ENCODE data around the gene PDLIM1. TPM values are rescaled to one million over a fixed set of nuclear protein-coding genes. Genes with fewer than 3 reads are reported as not detected.

PDLIM1 gene
- total RNA-seq, 1 donor from 2014 or later, result 358 TPM

GRCh38 chr10:95193944-95194343 lies 96.9 kb downstream of the PDLIM1 start, which contains the start of gene ACSM6:
ACSM6 (plus strand) TSS chr10:95194238; CDS start chr10:95194486, 248 bp downstream.
- intact Hi-C loops (cut with micrococcal nuclease), result no loop called here
- H3K27me3 ChIP-seq (ENCODE audit: low read depth), result no peaks in the 10 kb centered on the region

GRCh38 chr10:95188593-95188992 lies 102.2 kb downstream of the PDLIM1 start:
- no peak overlapping the region for H3K27ac ChIP-seq (replicated peaks)
- H3K27me3 ChIP-seq (ENCODE audit: low read depth), result no peaks in the 10 kb centered on the region
- no peak overlapping the region for H3K4me3 ChIP-seq
- TF ChIP-seq CTCF (IDR thresholded peaks at IDR 0.05; ENCODE audit: borderline replicate concordance), result no peak
- H3K4me1 ChIP-seq, result peaks cover 5% of the 10 kb centered on the region
- intact Hi-C loops (cut with micrococcal nuclease), result loop anchor here (10.0 kb wide), 1 partner anchor 176 kb away; no protein-coding TSS in a partner anchor
- DNase-seq, result no peak
- no peaks in the 10 kb centered on the region for H3K36me3 ChIP-seq
- H3K9me3 ChIP-seq (replicated peaks), result no peaks in the 10 kb centered on the region

More at GRCh38 chr10:95193944-95194343, 96.9 kb downstream of the PDLIM1 start, which contains the start of gene ACSM6:
- DNase-seq, result no peak
- no peak for TF ChIP-seq CTCF (IDR thresholded peaks at IDR 0.05; ENCODE audit: borderline replicate concordance)
- Histone ChIP-seq H3K36me3 (no peaks in the 10 kb centered on the region), H3K27ac (replicated peaks) (no peak within 1 kb of the TSS), H3K9me3 (replicated peaks) (no peaks in the 10 kb centered on the region), H3K4me3 (no peak within 1 kb of the TSS), H3K4me1 (no peaks in the 10 kb centered on the region)

- peaks cover 15% of the 10 kb centered on the region for H3K4me1 ChIP-seq
- no peaks in the 10 kb centered on the region for H3K36me3 ChIP-seq
- H3K27ac ChIP-seq (replicated peaks), result no peak overlapping the region
- no peaks in the 10 kb centered on the region for H3K27me3 ChIP-seq (ENCODE audit: low read depth)
- no peaks in the 10 kb centered on the region for H3K9me3 ChIP-seq (replicated peaks)
- DNase-seq, result no peak
- TF ChIP-seq CTCF (IDR thresholded peaks at IDR 0.05; ENCODE audit: borderline replicate concordance), result no peak
- H3K4me3 ChIP-seq, result no peak overlapping the region
- intact Hi-C loops (cut with micrococcal nuclease), result loop anchor here (10.0 kb wide), 1 partner anchor 177 kb away; no protein-coding TSS in a partner anchor
Observed at GRCh38 chr10:95187617-95188016, 103.2 kb downstream of the PDLIM1 start.

Other genes with a start within 250 kb of the PDLIM1 start
- not detected for gene CYP2C8, start 221.5 kb downstream of the PDLIM1 start, total RNA-seq
- not detected for gene ACSM6, start 96.8 kb downstream of the PDLIM1 start, total RNA-seq

Measured in left ventricle myocardium inferior (tissue), 1 donor.